Tibial artery (tissue), 4 donors: Measurements from ENCODE around the gene SPAG6.

ENCODE experiments used
- DNase-seq, 2 donors: peaks; one replicate each; pipeline ENCODE4 v3.0.0-alpha.2; 2019
- H3K27ac ChIP-seq, 2 donors: fragments of 200-600 bp; sonication (generic) in 1 of 2; 1 replicate in 1 of 2; 2 replicates in 1 of 2; pipeline ENCODE4 v1.5.1; 2018 to 2019; ENCODE audit warnings: mild to moderate bottlenecking in 1 of 2
- H3K27me3 ChIP-seq, 2 donors: fragments of 200-600 bp; sonication (generic) in 1 of 2; one replicate each; pipeline versions ENCODE4 v1.5.1 to v1.6.0; 2016 to 2019
- H3K36me3 ChIP-seq, 3 donors: fragments of 200-600 bp; sonication (generic) in 2 of 3; one replicate each; pipeline ENCODE4 v1.5.1; 2016 to 2019; ENCODE audit warnings: mild to moderate bottlenecking in 2 of 3
- H3K4me1 ChIP-seq, 4 donors: fragments of 200-600 bp; sonication (generic) in 2 of 4; 1 replicate in 3 of 4; 2 replicates in 1 of 4; pipeline ENCODE4 v1.5.1; 2016 to 2019
- H3K4me3 ChIP-seq, 2 donors: fragments of 200-600 bp; sonication (generic) in 1 of 2; 1 replicate in 1 of 2; 2 replicates in 1 of 2; pipeline ENCODE4 v1.5.1; 2018 to 2019; ENCODE audit warnings: mild to moderate bottlenecking in 2 of 2
- H3K9me3 ChIP-seq, 3 donors: fragments of 200-600 bp; sonication (generic) in 1 of 3; one replicate each; pipeline ENCODE4 v1.5.1; 2016 to 2019
- intact Hi-C: fragments of 100-400 bp; cut with DNase I; formaldehyde crosslinking; loops from one replicate; pipeline ENCODE4 v1.15.0; 2023; ENCODE audit warnings: low total_unique reads
- TF ChIP-seq, protein P1 (sequence below), 2 experiments: fragments of 200-600 bp in 1 of 2; fragments of 450-650 bp in 1 of 2; IDR thresholded peaks; one replicate each; pipeline ENCODE4 v1.5.1; 2017 to 2019; ENCODE audit warnings: antibody characterized with exemption in 2 of 2, mild to moderate bottlenecking in 1 of 2, moderate library complexity in 1 of 2

Gene SPAG6

DNA sequence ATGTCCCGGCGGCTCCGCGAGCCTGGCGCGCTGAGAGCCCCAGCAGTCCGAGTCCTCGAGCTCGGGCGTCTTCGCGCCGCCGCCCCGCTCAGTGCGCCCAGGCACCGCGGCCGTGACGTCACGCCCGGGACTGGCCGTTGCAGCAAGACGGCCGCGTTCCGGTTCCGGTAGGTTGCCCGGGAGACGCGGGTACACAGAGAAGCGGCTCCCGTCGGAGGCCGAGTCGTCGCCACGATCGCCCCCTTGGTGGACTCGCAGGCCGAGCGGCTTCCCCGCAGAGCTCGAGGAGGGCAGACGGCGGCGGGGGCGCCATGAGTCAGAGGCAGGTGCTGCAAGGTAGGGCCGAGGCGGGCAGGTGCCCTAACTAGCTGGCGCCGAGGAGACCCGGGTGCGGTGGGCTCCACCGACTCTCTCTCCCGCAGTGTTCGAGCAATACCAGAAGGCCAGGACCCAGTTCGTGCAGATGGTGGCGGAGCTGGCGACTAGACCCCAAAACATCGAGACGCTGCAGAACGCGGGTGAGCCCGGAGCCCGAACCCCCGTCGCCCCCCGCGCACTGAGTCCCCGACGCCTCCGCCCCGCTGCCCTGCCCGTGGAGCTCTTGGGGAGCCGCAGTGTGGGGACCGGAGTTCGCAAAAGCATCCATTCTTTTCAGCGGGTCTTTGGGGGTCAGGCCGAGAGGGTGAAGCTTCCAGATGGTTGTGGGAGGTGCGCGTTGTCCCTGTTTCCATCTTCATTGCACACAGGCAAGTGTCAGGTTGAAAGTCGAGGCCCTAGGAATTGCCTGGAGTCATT, at the start of gene SPAG6:
TSS of gene SPAG6 (plus strand) at position 196 of the 795 bp plus-strand sequence. CDS start at position 312, 116 bp downstream.
- intact Hi-C loops, result loop anchor here (10.0 kb wide), 2 partner anchors 89 to 341 kb away; partner anchors contain the start of gene DNAJC1

DNA sequence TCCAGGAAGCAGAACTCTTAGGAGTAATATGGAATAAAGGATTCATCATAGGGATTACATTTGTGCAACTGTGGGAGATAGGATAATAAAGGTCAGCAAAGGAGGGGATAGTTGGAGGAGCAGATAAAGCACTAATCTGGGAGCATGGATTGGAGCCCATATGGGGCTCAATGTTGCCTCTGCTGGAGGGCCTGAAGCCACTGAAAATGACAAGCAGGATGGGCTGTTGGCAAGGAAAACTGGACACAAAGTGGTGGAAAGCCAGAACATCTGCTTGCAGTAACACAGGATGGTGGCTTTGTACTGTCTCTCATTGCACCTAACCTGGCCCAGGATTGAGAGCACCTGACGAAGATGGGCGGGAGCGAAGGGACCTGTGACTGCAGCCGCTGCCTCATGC, 44.1 kb upstream of the SPAG6 start:
- H3K27me3 ChIP-seq, result no peaks in the 10 kb centered on the region
- no peak for DNase-seq
- TF ChIP-seq, protein P1, sequence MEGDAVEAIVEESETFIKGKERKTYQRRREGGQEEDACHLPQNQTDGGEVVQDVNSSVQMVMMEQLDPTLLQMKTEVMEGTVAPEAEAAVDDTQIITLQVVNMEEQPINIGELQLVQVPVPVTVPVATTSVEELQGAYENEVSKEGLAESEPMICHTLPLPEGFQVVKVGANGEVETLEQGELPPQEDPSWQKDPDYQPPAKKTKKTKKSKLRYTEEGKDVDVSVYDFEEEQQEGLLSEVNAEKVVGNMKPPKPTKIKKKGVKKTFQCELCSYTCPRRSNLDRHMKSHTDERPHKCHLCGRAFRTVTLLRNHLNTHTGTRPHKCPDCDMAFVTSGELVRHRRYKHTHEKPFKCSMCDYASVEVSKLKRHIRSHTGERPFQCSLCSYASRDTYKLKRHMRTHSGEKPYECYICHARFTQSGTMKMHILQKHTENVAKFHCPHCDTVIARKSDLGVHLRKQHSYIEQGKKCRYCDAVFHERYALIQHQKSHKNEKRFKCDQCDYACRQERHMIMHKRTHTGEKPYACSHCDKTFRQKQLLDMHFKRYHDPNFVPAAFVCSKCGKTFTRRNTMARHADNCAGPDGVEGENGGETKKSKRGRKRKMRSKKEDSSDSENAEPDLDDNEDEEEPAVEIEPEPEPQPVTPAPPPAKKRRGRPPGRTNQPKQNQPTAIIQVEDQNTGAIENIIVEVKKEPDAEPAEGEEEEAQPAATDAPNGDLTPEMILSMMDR (IDR thresholded peaks at IDR 0.05), result no peak

More for the DNA sequence above, at the start of gene SPAG6:
- Histone ChIP-seq H3K27ac (no peak within 1 kb of the TSS), H3K4me3 (peak within 1 kb of the TSS in 1 of 2 donors; percentile 3), H3K36me3 (no peaks in the 10 kb centered on the region), H3K4me1 (peaks cover 0 to 16% (median 10%) of the 10 kb centered on the region in 4 donors), H3K27me3 (peaks cover 12 to 66% of the 10 kb centered on the region in 2 donors), H3K9me3 (peaks cover 0 to 7% (median 0%) of the 10 kb centered on the region in 3 donors)
- TF ChIP-seq, protein P1 (IDR thresholded peaks at IDR 0.05), result no peak
- DNase-seq, result peak in 1 of 2 donors; percentile 64

DNA sequence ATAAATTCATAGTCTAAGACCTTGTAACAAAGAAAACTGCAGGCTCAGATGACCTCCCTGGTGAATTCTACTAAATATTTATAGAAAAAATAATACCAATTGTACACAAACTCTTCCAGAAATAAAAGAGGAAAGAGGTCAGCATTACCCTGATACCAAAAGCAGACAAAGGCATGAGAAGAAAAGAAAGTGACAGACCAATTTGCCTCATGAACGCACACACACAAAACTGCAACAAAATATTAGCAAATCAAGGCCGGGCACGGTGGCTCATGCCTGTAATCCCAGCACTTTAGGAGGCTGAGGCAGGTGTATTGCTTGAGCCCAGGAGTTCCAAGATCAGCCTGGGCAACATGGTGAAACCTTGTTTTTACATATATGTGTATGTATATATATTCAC, 41.8 kb upstream of the SPAG6 start:
- no peaks in the 10 kb centered on the region for H3K36me3 ChIP-seq
- H3K9me3 ChIP-seq, result no peaks in the 10 kb centered on the region
- H3K27ac ChIP-seq, result no peak overlapping the region
- H3K27me3 ChIP-seq, result no peaks in the 10 kb centered on the region
- H3K4me1 ChIP-seq, result no peaks in the 10 kb centered on the region
- TF ChIP-seq, protein P1 (IDR thresholded peaks at IDR 0.05), result no peak
- no peak overlapping the region for H3K4me3 ChIP-seq
- intact Hi-C loops, result no loop called here
- DNase-seq, result no peak

More for the DNA sequence above, 44.1 kb upstream of the SPAG6 start:
- intact Hi-C loops, result no loop called here
- no peak overlapping the region for H3K4me3 ChIP-seq
- H3K27ac ChIP-seq, result no peak overlapping the region
- no peaks in the 10 kb centered on the region for H3K36me3 ChIP-seq
- H3K9me3 ChIP-seq, result no peaks in the 10 kb centered on the region
- no peaks in the 10 kb centered on the region for H3K4me1 ChIP-seq

DNA sequence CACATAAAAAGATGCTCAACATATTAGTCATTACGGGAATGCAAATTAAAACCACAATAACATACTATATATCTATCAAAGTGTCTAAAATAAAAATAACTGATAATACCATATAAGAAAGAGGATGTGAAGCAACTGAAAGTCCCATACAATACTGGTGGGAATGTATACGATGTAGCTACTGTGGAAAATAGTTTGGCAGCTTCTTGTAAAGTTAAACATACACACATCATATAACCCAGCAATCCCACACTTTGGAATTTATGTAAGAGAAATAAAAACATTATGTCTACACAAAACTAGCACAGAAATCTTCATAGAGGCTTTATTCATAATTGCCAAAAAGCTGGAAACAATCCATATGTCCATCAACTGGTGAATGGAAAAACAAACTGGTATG, 39.6 kb upstream of the SPAG6 start:
- no peaks in the 10 kb centered on the region for H3K36me3 ChIP-seq
- no peaks in the 10 kb centered on the region for H3K27me3 ChIP-seq
- no peaks in the 10 kb centered on the region for H3K4me1 ChIP-seq
- DNase-seq, result no peak
- no peak overlapping the region for H3K27ac ChIP-seq
- no peaks in the 10 kb centered on the region for H3K9me3 ChIP-seq
- intact Hi-C loops, result no loop called here
- no peak overlapping the region for H3K4me3 ChIP-seq
- TF ChIP-seq, protein P1 (IDR thresholded peaks at IDR 0.05), result no peak

DNA sequence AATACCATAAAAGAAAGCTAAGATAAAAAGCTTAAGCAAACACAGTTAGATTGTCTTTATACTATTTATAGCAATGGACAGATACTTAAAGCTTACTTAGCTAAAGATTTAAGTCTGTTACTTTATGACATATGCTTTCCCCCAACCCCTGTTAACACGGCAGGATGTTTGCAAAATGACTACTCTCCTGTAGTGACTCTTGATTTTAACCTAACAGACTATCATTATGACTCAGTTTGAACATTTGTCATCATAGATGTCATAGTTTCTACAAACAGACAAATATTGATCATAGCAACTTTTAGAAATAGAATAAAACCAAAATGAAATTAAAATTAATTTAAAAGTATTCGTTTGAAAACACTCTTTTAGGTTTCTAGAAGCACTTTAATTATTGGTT, 36.9 kb upstream of the SPAG6 start:
- TF ChIP-seq, protein P1 (IDR thresholded peaks at IDR 0.05), result no peak
- Histone ChIP-seq H3K27ac (no peak overlapping the region), H3K9me3 (no peaks in the 10 kb centered on the region), H3K36me3 (no peaks in the 10 kb centered on the region), H3K4me3 (no peak overlapping the region), H3K4me1 (no peaks in the 10 kb centered on the region), H3K27me3 (no peaks in the 10 kb centered on the region)
- intact Hi-C loops, result no loop called here
- DNase-seq, result no peak
